Heart left ventricle (tissue), 13 donors: Measurements from ENCODE around the gene TAF5.

ENCODE experiments used
- CTCF ChIP-seq, 12 donors: fragments of 200-600 bp; sonication (generic) in 4 of 12; IDR thresholded peaks; one replicate each; pipeline versions ENCODE4 v1.5.0 to v1.8.0; 2018 to 2022; ENCODE audit warnings: antibody characterized with exemption in 12 of 12, mild to moderate bottlenecking in 5 of 12
- POLR2A ChIP-seq, 2 donors: fragments of 450-650 bp; IDR thresholded peaks; one replicate each; pipeline ENCODE4 v1.6.1; 2017; ENCODE audit warnings: antibody characterized with exemption in 2 of 2, mild to moderate bottlenecking in 2 of 2, moderate library complexity in 2 of 2
- donor health status: ischemic (EF 13 %, LVEDD 7.1; RV severe dilation, severe dysfunction).
- donor health status: DM: no; HTN: yes; CAD: no.
- donor health status: DM: no; HTN: no; CAD: no.
- donor health status: ischemic (EF 25% LVEDD 6.9; RV normal size, moderate dysfunction).
- donor health status: ischemic (EF 25% LVEDD 5.7; RV mildly dilated, moderate dysfunction).
- donor health status: ischemic (EF 35%, LVEDD 5.7; RV mildly dilated, moderate dysfunction).
- donor health status: nonischemic (EF 11% LVEDD 7.7; RV severe dilation, severe dysfunction).
- donor health status: DM: yes; HTN: yes; CAD: no.
- donor health status: PGD.
- donor health status: ischemic (EF 29% LVEDD 5.4; RV normal size, mild dysfunction).
- donor health status: nonischemic (EF 23%, LVEDD 6.1; RV moderate dilation, normal function).

- TF ChIP-seq CTCF (IDR thresholded peaks at IDR 0.05): no peak
- TF ChIP-seq POLR2A (IDR thresholded peaks at IDR 0.05): no peak
Observed at GRCh38 chr10:103413564-103413963, 45.8 kb downstream of the TAF5 start.
